Body of pancreas (tissue), 4 donors: ENCODE results near the gene FOXP1. TPM values are rescaled to one million over a fixed set of nuclear protein-coding genes. Genes with fewer than 3 reads are reported as not detected.

Experiments used
- ATAC-seq: fragments of 150-250 bp; one replicate; pipeline ENCODE4 v1.9.1; 2016
- DNase-seq, 4 donors: peaks; one replicate each; pipeline ENCODE4 v3.0.0-alpha.2; 2019
- H3K27ac ChIP-seq, 4 donors: fragments of 200-600 bp; sonication (generic); 1 replicate in 3 of 4; 2 replicates in 1 of 4; pipeline versions ENCODE4 v1.5.1 to v1.6.1; 2016 to 2019; ENCODE audit warnings: mild to moderate bottlenecking in 1 of 4, mixed read lengths in 1 of 4, moderate library complexity in 1 of 4
- H3K27me3 ChIP-seq, 2 donors: fragments of 200-600 bp; sonication (generic); one replicate each; pipeline ENCODE4 v1.6.0; 2016; ENCODE audit warnings: mild to moderate bottlenecking in 1 of 2
- H3K36me3 ChIP-seq, 2 donors: fragments of 200-600 bp; sonication (generic); replicated peaks in 1 of 2; 2 replicates each; pipeline ENCODE4 v1.5.1; 2016; ENCODE audit warnings: low read depth in 2 of 2; ENCODE audit not compliant: insufficient read depth in 1 of 2
- H3K4me1 ChIP-seq: fragments of 200-600 bp; sonication (generic); one replicate; pipeline ENCODE4 v1.6.0; 2016
- H3K4me3 ChIP-seq, 2 donors: fragments of 200-600 bp; sonication (generic); 1 replicate in 1 of 2; 2 replicates in 1 of 2; pipeline ENCODE4 v1.5.1; 2016 to 2019
- H3K9me3 ChIP-seq, 3 donors: fragments of 200-600 bp; sonication (generic); 1 replicate in 2 of 3; 2 replicates in 1 of 3; pipeline ENCODE4 v1.5.1; 2016
- CTCF ChIP-seq, 7 experiments: fragments of 450-650 bp in 4 of 7; fragments of 200-600 bp in 3 of 7; sonication (generic) in 3 of 7; IDR thresholded peaks; one replicate each; pipeline ENCODE4 v1.5.1; 2016 to 2019; ENCODE audit warnings: antibody characterized with exemption in 7 of 7
- POLR2A ChIP-seq, 3 donors: fragments of 450-650 bp; IDR thresholded peaks; one replicate each; pipeline ENCODE4 v1.6.1; 2016; ENCODE audit warnings: antibody characterized with exemption in 3 of 3, mild to moderate bottlenecking in 2 of 3
- WGBS, 2 donors: methylation state at CpG; one replicate each; pipeline ENCODE4 v1.1.5; 2017; 5-methylcytosine and 5-hydroxymethylcytosine counted together
- intact Hi-C: fragments of 100-400 bp; cut with DNase I; formaldehyde crosslinking; loops from one replicate; pipeline ENCODE4 v1.15.1; 2023
- total RNA-seq, 2 donors: library from RNA; depleted of rRNA; stranded (reverse); fragments of >200 nt; gene quantifications; one replicate each; pipeline ENCODE4 v1.1.0, GENCODE V29; 2016

Gene FOXP1
- total RNA-seq, 2 donors from 2014 or later = 85.7 to 86.1 TPM

- Histone ChIP-seq H3K4me1 (peaks cover 44% of the 10 kb centered on the region), H3K36me3 (no peaks in the 10 kb centered on the region), H3K27ac (peak overlapping the region in 1 of 4 donors; percentile 1), H3K9me3 (no peaks in the 10 kb centered on the region), H3K27me3 (no peaks in the 10 kb centered on the region), H3K4me3 (no peak overlapping the region)
- no peak for DNase-seq
- ATAC-seq = no peak
- TF ChIP-seq POLR2A (IDR thresholded peaks at IDR 0.05) (no peak), CTCF (IDR thresholded peaks at IDR 0.05) (no peak)
- WGBS, 2 donors = 75 to 84% methylated on average over 9 of the region's 9 CpGs
- intact Hi-C loops = no loop called here
Observed at GRCh38 chr3:71244153-71244825, 339.2 kb downstream of the FOXP1 start.

GRCh38 chr3:71243229-71243628 is 340.3 kb downstream of the FOXP1 start:
- ATAC-seq (no peak), DNase-seq (no peak)
- no peak overlapping the region for H3K27ac ChIP-seq
- 82 to 87% methylated on average over 8 of the region's 8 CpGs for WGBS, 2 donors
- no peaks in the 10 kb centered on the region for H3K36me3 ChIP-seq
- TF ChIP-seq POLR2A (IDR thresholded peaks at IDR 0.05) (no peak), CTCF (IDR thresholded peaks at IDR 0.05) (no peak)
- no peaks in the 10 kb centered on the region for H3K9me3 ChIP-seq
- H3K27me3 ChIP-seq = no peaks in the 10 kb centered on the region
- intact Hi-C loops = no loop called here
- no peak overlapping the region for H3K4me3 ChIP-seq
- peaks cover 37% of the 10 kb centered on the region for H3K4me1 ChIP-seq

- TF ChIP-seq POLR2A (IDR thresholded peaks at IDR 0.05) (no peak), CTCF (IDR thresholded peaks at IDR 0.05) (no peak)
- H3K27me3 ChIP-seq = no peaks in the 10 kb centered on the region
- intact Hi-C loops = no loop called here
- H3K4me3 ChIP-seq = no peak overlapping the region
- no peaks in the 10 kb centered on the region for H3K36me3 ChIP-seq
- H3K27ac ChIP-seq = no peak overlapping the region
- no peaks in the 10 kb centered on the region for H3K9me3 ChIP-seq
- DNase-seq (no peak), ATAC-seq (no peak)
- 81 to 82% methylated on average over 8 of the region's 8 CpGs for WGBS, 2 donors
- peaks cover 26% of the 10 kb centered on the region for H3K4me1 ChIP-seq
Observed at GRCh38 chr3:71241981-71242560, 341.5 kb downstream of the FOXP1 start.

GRCh38 chr3:71241246-71241901 is 342.2 kb downstream of the FOXP1 start:
- 93 to 94% methylated on average over 8 of the region's 8 CpGs for WGBS, 2 donors
- no peak for TF ChIP-seq CTCF (IDR thresholded peaks at IDR 0.05)
- no peak for TF ChIP-seq POLR2A (IDR thresholded peaks at IDR 0.05)
- H3K4me1 ChIP-seq = peaks cover 19% of the 10 kb centered on the region
- ATAC-seq (no peak), DNase-seq (no peak)
- intact Hi-C loops = no loop called here
- no peaks in the 10 kb centered on the region for H3K36me3 ChIP-seq
- no peak overlapping the region for H3K27ac ChIP-seq
- H3K9me3 ChIP-seq = no peaks in the 10 kb centered on the region
- H3K27me3 ChIP-seq = no peaks in the 10 kb centered on the region
- no peak overlapping the region for H3K4me3 ChIP-seq
